HG03432 (cell line): Measurements from ENCODE around the gene CSF1.

Experiments
- ATAC-seq: cut with Tn5 transposase; IDR thresholded peaks from one replicate; pipeline ENCODE4 v1.9.1; 2021; ENCODE audit warnings: mild to moderate bottlenecking, moderate library complexity; ENCODE audit not compliant: unreplicated experiment

Gene CSF1

DNA sequence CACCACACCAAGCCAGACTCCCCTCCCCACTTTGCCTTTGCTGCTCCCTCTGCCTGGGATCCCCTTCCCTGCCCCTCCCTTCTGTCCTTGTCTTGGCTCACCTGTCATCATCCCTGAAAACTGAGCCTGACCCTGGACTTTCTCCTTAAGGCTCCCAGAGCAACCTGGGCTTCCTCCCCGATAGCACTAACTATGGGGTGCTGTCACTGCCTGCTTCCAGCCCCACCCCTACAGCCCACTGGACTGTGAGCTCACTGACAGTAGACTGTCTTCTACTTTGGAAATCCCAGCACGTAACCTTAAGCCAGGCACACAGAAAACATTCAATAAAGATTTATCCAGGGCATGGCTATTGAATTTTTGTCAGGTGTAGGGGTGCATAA lies 9.5 kb upstream of the CSF1 start:
- ATAC-seq: no peak

DNA sequence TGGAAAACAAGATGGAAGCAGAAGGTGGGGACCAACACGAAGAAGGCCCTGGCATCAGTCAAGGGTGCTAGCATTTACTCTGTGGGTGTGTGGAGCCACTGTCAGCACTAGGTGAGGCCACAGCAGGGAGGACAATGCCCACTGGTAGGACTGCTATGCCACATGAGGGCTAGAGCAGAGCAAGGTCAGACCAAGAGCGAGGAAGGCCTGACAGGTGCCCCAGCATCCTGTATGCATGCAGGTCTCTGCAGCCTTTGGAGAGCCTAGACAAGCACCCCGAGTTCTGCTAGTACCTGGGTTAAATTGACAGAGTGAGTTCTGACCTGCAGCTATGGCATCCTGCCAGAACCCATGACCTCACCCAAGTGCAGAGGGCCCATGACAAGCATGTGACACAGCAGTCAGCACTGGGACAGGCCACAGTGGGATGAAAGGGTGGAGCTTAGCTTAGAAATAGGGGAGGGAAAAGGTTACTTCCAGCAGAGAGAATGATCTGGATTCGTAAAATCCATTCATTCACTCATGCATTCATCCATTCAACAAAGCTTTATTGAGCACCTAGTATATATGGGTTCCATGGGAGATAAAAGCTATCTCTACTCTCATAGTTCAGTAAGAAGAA lies 9.0 kb upstream of the CSF1 start:
- ATAC-seq: no peak

DNA sequence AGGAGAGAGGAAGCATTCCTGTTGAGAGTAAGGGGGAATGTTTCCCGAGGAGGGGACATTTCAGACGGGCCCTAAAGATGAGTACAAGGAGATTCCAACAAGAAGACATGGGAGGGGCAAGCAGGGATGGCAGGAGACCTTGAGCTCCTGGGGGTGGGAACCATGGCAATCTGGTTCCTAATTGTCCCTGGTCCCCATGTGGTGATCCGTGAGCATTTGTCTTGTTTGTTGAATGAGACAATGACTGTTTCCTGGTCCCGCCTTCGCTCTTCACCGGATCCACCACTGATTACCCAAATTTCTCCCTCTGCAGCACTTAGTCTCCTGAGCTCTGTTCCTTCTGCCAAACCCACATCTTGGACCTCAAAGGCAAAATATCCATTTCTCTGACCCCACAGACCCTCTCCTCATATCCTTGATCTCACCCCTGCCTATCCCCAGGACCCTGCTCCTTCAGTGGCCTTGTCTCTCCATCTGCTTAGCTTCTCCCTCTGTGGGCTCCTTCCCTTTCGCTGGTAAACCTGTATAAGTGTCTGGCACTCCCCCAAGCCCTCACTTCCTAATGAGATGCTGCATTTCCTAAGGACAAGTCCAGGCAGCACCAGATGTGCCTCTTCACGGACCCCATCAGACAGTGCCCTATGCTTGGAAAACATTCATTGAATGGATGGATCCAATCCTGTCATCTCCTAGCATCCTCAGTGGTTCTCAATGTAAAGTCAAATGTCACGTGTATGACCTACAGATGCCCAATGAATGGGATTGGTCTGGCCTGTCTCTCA lies 8.3 kb upstream of the CSF1 start:
- no peak for ATAC-seq

DNA sequence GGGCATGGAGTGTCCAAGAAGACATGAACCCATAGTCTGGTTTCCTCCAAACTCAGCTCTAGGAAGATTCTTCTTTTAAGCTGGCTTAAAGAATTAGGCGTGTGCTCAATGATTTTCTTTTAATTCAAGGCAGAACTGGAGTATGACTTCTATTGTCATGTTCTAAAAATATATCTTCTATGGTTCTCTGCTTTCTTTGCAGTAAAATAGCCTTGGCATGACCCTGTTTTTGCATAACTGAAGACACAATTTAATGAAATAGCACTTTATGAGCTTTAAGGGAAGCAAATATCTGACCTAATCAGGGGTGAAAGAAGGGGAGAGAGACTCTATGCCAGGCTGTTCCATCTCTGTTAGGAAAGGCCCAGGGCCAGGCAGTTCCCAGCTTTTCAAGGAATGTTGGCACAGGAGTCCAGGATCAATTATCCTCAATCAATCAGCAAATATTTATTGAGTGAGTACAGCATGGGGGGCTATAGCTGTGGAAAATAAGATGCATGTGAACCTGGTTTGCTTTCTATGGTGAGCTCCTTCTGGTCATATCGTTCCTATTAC lies 7.2 kb upstream of the CSF1 start:
- no peak for ATAC-seq

DNA sequence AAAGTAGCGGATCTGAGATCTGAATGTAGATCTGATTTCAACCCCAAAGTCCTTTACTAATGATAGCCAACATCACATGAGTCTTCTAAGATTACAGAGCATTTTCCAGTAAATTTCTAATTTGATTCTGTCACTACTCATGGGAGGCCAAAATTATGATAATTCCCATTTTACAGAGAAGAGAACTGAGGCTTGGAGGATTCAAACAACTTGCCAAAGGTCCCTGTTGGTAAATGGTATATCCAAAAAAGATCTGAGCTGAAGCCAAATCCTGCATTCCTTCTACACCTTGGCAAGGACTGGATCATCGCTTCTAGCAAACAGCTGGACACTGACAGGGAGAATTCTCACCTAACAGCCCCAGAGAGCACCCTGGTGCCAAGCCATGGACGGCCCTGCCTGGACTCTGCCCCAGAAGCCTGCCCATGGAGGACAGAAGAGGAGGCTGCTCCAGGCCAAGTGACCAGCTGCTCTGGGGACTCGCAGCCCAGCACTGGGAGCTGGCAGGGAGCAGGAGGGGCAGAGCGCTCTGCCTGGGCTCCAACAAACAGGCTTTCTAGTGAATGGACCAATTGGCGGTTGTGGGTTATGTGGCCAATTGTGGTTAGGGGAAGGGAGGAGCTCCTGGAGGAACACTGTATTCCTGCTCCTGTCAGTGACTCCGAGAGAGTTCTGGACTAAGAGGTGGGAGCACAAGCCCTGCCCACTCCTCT lies 6.4 kb upstream of the CSF1 start:
- ATAC-seq: no peak

DNA sequence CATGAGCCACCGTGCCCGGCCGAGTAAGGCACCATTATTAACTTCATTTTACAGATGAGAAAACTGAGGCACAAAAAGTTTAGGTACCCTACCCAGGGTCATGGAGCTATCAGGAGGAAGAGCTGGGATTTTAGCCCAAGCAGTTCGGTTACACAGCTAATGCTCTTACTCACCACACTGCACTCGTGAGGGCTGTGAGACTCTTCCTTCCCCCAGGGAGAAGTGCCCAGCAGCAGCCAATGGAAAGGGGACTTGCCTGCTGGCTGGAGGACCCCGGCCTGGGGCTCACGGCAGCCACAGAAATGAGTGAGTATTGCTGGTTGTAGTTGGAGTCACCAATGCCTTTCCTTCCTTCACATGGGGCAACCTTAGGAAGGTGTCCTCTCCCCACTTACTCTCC lies 5.2 kb upstream of the CSF1 start:
- no peak for ATAC-seq

DNA sequence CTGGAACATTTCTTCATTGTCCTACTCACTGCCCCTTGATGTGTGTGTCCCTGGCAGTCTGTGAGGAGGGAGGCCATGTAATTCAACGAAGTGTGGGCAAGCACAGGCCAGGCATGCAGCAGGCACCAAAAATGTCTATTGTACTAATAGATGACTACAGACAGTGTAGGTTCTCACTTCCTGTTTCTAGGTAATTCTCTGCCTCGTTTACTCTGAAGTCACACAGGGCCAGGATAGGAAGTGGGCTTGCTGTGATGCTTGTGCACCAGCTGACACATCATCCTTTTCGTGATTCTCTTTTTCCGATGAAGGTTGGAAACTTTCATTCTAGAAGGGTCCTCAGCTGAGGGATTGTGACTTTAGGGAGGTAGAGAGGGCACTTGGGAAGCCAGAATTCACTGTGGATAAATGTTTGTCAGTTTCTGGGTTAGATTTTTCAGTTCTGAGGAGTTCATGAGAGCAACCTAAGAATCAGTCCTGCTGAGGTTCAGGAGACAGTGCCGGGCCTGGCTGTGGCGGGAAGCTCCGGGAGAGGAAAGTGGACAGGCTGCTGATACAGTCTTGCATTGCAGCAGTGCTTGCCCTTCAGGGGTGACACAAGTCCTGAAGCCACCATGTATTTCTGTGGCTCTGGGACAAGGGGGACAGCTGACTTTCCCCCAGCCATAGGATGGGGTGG lies 4.3 kb upstream of the CSF1 start:
- peak; percentile 80 for ATAC-seq

DNA sequence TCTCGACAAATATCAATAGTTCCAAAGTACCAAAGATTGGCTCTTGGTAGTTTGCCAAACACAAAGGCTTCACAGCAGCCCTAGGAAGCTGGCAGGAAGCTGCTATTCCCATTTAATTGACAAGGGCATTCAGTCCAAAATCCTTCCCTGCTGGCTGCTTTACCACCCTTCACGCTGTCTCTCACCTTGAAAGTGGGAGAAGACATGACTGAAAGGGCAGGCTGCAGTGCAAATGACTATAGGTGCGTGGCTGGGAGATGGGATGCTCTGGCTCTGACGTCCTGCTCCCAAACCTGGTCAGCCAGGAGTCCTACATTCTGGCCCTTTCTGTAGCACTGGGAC lies 3.8 kb upstream of the CSF1 start:
- ATAC-seq: no peak

DNA sequence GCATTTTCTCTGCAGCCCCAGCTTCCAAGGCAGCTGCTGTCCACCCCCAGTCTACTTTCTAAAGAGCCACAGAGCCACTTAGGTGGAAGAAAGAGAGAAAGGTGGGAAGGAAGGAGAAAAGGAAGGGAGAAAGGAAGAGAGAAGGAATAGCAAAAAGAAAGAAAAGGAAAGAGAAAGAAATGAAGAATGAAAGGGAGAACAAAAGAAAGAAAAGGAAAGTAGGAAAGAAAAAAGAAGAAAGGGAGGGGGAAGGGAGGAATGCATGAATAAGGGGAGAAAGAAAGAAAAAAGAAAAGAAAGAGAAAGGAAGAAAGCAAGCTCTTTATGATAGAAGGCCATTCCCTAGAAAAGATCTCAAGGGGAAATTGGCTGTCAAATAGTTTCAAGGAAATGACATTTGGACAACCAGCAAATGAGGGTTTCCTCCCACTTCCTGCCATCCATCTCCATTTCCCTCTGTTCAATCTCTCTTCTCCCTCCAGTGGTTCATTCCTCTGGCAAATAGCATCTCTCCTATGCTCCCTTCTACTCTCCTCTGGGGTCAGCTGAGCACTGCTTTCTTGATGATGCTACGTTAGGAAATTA lies 3.4 kb upstream of the CSF1 start:
- ATAC-seq: no peak

DNA sequence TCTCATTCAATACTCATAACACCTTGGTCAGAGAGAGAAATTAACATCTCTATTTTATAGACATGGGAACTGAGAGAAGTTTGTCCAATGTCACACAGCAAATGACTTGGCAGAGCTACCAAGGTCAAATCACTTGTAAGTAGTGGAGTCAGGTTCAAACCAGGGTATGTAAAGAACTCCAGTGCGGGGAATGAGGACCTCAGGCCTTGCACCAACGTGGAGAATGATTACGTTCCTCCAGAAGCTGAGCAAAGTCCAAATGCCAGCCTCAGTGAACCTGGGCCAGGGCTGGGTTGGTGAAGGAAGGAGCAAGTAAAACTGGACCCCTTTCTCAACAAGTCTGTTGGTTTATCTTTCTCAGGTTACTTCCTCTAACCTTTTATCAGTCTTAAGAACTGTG lies 1.8 kb upstream of the CSF1 start:
- ATAC-seq: no peak

DNA sequence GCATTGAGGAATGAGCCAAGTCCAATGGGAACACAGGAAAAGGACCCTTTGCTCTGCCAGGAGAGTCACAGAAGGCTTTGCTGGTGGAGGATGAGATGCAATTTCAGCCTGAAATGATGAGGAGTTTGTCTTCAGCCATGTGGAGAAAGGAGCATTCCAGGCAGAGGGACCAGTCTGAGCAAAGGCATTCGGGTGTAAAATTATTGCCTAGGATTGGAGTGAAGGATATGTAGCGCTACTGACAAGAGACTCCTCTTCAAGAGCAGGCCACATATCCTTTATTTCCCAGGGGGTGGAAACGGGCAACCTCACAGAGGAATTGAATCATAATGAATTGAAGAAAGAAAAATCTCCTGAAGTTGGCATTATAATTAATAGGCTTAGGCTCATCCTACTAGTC lies 1.1 kb upstream of the CSF1 start:
- no peak for ATAC-seq

DNA sequence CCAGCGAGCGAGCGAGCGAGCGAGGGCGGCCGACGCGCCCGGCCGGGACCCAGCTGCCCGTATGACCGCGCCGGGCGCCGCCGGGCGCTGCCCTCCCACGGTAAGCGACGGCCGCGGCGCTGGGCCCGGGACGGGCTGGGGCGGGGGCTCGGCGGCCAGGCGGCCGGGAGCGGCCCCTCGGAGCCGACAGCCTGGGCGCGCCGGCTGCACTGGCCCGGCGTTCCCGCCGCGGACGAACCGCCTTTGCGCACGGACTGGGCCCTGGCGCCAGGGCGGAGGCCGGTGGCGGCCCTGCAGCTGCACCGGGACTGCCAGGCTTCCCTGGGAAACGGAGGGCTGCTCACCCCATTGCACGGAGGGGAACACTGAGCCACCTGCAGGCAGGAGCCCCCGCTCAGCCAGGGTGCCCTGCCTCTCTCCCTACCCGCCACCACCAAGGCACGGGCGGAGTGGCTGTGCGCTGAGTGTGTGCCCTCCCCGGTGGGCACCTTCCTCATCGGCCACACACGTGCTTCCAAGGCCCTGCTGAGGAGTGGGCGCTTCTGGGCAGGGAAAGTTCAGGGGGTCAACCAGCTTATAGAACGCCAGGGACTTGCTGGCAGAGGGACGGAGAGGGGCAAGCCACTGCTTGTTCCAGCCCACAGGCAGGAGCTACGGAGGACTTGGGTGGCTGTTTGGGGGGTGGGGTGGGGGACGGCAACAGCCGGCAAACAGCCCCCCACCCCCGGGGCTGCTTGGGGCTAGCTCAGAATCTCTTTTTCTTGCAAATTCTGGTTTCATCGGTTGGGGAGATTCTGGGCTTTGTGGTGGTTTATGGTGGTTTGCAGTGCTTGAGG lies 532 bp downstream of the CSF1 start:
- ATAC-seq: peak; percentile 18

DNA sequence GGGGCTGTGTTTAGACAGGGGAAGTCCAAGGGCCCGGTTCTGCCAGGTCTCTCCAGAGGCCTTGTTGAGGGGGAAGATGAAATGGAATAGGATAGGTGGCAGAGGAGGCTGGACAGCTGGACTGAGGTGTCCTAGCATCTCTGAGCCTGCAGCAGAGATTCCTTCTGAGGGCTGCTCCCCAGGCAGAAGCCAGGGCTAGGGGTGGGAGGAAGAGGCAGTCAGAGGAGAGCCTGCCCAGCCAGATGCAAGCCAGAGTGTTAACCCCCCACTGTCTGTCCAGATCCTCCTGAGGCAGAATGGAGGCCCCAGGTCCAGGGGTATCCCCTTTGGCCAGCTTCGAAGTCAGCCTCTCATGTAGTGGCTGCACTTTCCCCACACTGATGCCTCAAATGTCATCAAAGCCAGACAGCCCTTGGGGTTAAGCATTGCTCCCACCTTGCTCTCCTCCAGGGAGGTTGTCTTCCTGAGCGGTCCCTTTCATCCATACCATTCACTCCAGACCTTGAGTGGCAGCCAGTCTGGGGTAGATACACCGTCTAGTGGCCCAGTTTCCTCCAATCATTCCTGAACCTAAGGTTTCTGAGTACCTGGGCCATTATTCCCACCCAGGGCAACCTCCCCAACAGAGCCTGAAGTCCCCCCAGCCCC lies 1.7 kb downstream of the CSF1 start:
- no peak for ATAC-seq

DNA sequence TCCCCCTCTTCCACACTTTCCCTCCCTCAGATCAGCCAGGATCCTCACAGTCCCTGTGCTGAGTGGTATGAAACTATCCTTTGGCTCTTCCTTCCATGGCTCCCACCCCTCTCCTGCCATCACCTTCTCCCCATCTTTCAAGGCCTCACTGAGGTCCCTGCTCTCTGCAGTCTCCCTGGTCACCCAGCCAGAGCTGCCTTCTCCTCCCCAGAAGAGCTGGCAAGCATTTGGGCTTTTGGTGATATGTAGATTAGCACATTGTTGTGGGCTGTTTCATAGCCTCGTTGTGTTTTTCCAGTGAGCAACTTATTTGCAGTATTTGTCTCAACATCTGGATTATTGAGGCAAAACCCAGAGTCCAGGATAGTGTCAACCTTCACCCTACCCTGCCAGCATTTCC lies 2.2 kb downstream of the CSF1 start:
- no peak for ATAC-seq

DNA sequence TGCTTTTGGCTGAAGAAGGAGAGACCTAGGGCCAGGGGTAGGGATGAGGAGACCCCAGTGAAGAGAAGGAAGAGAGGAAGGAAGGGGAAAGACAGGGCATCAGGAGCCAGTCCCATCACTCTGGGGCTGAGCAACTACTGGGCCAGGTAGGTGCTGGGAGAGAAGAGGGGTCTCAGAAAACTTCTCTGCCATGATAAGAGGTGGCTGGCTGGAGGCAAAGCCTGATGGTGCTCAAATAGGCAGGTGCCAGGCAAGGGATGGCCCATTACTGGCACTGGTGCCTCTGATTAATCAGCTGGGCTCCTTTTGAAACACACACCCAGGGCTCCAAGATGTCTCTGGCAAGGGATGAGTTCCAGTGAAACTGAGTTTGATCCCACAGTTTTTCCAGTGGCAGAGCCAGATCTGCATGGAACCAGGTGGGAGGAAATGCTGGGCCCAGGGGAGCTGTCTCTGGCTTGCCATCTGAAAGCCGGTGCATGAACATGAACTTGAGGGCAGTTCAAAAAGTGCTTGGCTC lies 2.8 kb downstream of the CSF1 start:
- no peak for ATAC-seq

DNA sequence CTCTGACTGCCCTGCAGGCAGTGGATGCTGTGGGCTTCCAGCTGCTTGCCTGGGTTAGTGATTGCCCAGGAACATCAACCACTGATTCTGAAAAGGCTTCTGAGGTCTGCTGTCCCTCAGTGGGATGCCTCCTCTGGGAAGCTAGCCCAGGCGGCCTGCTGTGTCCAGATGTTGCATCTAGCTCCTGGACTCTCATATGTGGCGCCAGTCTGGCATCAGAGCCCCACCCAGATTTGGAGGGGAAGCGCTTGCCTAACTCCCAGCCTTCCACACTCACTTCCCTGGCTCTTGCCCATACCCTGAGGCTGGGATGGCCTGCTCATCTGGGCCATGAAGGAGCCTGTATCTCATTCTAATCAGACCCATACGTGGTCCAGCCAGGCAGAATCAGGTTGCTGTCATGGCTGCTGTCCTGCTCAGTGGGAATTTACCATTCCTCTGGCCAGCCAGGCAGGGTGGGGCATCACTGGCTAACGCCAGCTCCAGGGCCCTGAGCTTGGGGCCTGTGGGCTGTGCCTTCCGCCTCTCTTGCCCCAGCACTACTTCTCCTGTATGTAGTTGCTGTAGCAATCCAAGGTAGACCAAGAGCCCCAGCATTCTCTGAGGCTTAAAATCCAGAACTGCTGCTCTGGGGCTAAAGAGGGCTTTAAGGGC lies 4.1 kb downstream of the CSF1 start:
- ATAC-seq: no peak

DNA sequence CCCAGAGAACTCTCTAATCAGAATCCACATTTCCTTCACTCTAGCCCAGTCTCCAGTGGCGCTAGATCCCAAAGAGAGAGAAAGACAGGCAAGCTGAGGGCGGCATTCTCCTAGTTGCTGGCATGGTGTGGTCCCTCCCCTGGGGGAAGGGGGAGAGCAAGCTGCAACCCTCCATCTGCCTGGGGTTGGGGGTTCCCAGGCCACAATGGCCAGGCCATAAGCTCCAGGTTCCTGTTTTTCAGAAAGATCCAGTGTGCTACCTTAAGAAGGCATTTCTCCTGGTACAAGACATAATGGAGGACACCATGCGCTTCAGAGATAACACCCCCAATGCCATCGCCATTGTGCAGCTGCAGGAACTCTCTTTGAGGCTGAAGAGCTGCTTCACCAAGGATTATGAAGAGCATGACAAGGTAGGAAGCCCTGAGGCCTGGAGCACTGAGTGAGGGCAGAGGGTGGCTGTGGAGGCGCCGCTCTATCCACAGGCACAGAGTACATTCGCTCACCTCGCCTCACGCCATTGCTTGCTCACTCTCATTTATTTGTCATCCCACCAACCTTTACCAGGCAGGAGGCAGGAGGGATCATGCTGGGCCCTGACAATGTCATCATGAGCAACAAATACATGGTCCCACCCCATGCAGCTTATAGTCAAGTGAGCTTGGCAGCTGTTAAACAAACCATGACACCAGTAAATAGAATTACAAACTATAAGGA lies 6.6 kb downstream of the CSF1 start:
- no peak for ATAC-seq
